HG02623 (cell line): Measurements from ENCODE around the gene DYTN.
"Not testable (repeated sequence)": the region's sequence is repeated elsewhere in the genome, so short reads cannot be mapped to it uniquely, and the experiment has no call there.

Experiments used
- ATAC-seq: cut with Tn5 transposase; IDR thresholded peaks from one replicate; pipeline ENCODE4 v1.9.1; 2021; ENCODE audit warnings: moderate library complexity; ENCODE audit not compliant: unreplicated experiment

DYTN gene

GRCh38 chr2:206718296-206718695, at the start of gene DYTN:
DYTN (minus strand) TSS chr2:206718396; CDS start chr2:206718279, 117 bp downstream.
- ATAC-seq = no peak

- ATAC-seq = no peak
Observed at GRCh38 chr2:206766057-206766930, 48.1 kb upstream of the DYTN start.

GRCh38 chr2:206765242-206766056, 47.3 kb upstream of the DYTN start, which contains the start of the genes FASTKD2 and MDH1B:
FASTKD2 (plus strand) TSS chr2:206765606; CDS start chr2:206766694, 1,088 bp downstream.
MDH1B (minus strand) TSS chr2:206765328; CDS start chr2:206765271, 57 bp downstream.
- peak; percentile 93 for ATAC-seq

- no peak for ATAC-seq
Observed at GRCh38 chr2:206764673-206765241, 46.6 kb upstream of the DYTN start.

- ATAC-seq = no peak
Observed at GRCh38 chr2:206756816-206757215, 38.6 kb upstream of the DYTN start.

GRCh38 chr2:206740800-206741199, 22.6 kb upstream of the DYTN start:
- no peak for ATAC-seq

- ATAC-seq = no peak
Observed at GRCh38 chr2:206739271-206739670, 21.1 kb upstream of the DYTN start.

- no peak for ATAC-seq
Observed at GRCh38 chr2:206736935-206737334, 18.7 kb upstream of the DYTN start.

GRCh38 chr2:206733341-206733740, 15.1 kb upstream of the DYTN start:
- no peak for ATAC-seq

- ATAC-seq = no peak
Observed at GRCh38 chr2:206728277-206729199, 10.3 kb upstream of the DYTN start.

- ATAC-seq = no peak
Observed at GRCh38 chr2:206727287-206727686, 9.1 kb upstream of the DYTN start.

- ATAC-seq = no peak
Observed at GRCh38 chr2:206723288-206723687, 5.1 kb upstream of the DYTN start.

- peak; percentile 68 for ATAC-seq
Observed at GRCh38 chr2:206721256-206721920, 3.2 kb upstream of the DYTN start.

GRCh38 chr2:206716623-206717022, 1.6 kb downstream of the DYTN start:
- no peak for ATAC-seq

- not testable (repeated sequence) for ATAC-seq
Observed at GRCh38 chr2:206715183-206715582, 3.0 kb downstream of the DYTN start.

GRCh38 chr2:206713746-206714145, 4.5 kb downstream of the DYTN start:
- peak; percentile 68 for ATAC-seq

- ATAC-seq = no peak
Observed at GRCh38 chr2:206708286-206708685, 9.9 kb downstream of the DYTN start.

GRCh38 chr2:206707164-206707701, 11.0 kb downstream of the DYTN start:
- ATAC-seq = no peak

GRCh38 chr2:206701952-206702605, 16.1 kb downstream of the DYTN start:
- no peak for ATAC-seq
